Measurements from ENCODE around the gene REG3A. TPM values are rescaled to one million over a fixed set of nuclear protein-coding genes. Genes with fewer than 3 reads are reported as not detected.

The REG3A gene
- total RNA-seq, 2 experiments from 2014 or later, result not detected

DNA sequence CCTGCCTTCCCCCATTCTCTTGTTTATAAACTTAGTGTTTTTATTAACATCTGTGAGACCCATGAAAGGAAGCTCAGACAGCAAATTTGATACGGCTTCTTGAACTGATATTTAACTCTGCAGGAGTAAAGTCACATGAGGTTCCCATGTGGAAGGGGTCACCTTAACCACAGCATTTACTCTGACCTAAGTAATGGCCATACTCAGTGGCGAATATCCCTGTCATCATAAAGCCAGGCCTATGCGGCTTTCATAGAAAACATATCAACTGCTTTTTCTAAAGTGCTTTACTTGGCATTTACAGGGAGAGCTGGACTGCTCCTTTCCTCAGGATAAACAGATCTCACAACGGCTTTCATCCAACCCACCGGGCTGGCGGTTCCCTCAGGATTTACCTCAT, 30.3 kb downstream of the REG3A start:
- no peak for DNase-seq (ENCODE audit: low spot score)
- intact Hi-C loops (cut with micrococcal nuclease; ENCODE audit: unreplicated experiment), result no loop called here
- TF ChIP-seq, protein P1, sequence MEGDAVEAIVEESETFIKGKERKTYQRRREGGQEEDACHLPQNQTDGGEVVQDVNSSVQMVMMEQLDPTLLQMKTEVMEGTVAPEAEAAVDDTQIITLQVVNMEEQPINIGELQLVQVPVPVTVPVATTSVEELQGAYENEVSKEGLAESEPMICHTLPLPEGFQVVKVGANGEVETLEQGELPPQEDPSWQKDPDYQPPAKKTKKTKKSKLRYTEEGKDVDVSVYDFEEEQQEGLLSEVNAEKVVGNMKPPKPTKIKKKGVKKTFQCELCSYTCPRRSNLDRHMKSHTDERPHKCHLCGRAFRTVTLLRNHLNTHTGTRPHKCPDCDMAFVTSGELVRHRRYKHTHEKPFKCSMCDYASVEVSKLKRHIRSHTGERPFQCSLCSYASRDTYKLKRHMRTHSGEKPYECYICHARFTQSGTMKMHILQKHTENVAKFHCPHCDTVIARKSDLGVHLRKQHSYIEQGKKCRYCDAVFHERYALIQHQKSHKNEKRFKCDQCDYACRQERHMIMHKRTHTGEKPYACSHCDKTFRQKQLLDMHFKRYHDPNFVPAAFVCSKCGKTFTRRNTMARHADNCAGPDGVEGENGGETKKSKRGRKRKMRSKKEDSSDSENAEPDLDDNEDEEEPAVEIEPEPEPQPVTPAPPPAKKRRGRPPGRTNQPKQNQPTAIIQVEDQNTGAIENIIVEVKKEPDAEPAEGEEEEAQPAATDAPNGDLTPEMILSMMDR (conservative IDR thresholded peaks at IDR 0.05; ENCODE audit: low read length), result no peak
- TF ChIP-seq EZH2phosphoT487 (IDR thresholded peaks at IDR 0.05; ENCODE audit: borderline replicate concordance, low read depth, low read length), result no peak
- Histone ChIP-seq H4K20me1 (ENCODE audit: insufficient read depth, low read length) (no peaks in the 10 kb centered on the region), H3K79me2 (ENCODE audit: insufficient read depth, low read depth, low read length) (no peaks in the 10 kb centered on the region), H3K4me1 (ENCODE audit: insufficient read depth, low read length, poor library complexity, severe bottlenecking) (no peaks in the 10 kb centered on the region), H3K9me3 (ENCODE audit: low read length) (no peaks in the 10 kb centered on the region), H3K9me2 (ENCODE audit: insufficient read depth, low read length) (no peaks in the 10 kb centered on the region), H3K4me3 (ENCODE audit: low read depth, low read length, poor library complexity, severe bottlenecking) (no peak overlapping the region), H3K36me3 (ENCODE audit: insufficient read depth, low read length) (no peaks in the 10 kb centered on the region), H2AFZ (ENCODE audit: low read length) (no peak overlapping the region), H3K27ac (ENCODE audit: low read depth, low read length, poor library complexity, severe bottlenecking) (no peak overlapping the region), H3K4me2 (ENCODE audit: low read length) (no peak overlapping the region)
- ChIA-PET CTCF (ENCODE audit: unreplicated experiment) (no interaction called here), POLR2A (no interaction called here)
- BruUV-seq (replicated peaks), result no TSS peak

DNA sequence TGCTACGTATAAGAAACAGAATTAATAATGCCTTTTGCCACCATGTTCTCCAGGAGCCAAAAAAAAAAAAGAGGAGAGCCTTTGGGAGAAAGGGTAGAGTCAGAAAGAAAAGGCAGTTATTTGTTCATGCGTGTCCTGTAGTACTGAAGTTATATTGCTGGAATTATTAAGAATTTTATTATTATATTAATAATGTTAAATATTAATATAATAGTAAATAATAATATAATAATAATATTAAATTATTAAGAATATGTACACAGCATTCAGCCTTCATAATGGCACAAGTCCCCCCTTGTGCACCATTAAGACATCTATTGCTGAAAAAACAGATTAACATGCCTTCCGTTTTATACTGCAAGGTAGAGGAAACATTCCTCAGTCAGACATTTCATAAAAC, 31.1 kb downstream of the REG3A start:
- BruUV-seq (replicated peaks), result no TSS peak
- H3K79me2 ChIP-seq (ENCODE audit: insufficient read depth, low read depth, low read length), result no peaks in the 10 kb centered on the region
- H4K20me1 ChIP-seq (ENCODE audit: insufficient read depth, low read length), result no peaks in the 10 kb centered on the region
- no peak overlapping the region for H2AFZ ChIP-seq (ENCODE audit: low read length)
- H3K27ac ChIP-seq (ENCODE audit: low read depth, low read length, poor library complexity, severe bottlenecking), result no peak overlapping the region
- H3K36me3 ChIP-seq (ENCODE audit: insufficient read depth, low read length), result no peaks in the 10 kb centered on the region
- H3K4me1 ChIP-seq (ENCODE audit: insufficient read depth, low read length, poor library complexity, severe bottlenecking), result no peaks in the 10 kb centered on the region
- H3K4me3 ChIP-seq (ENCODE audit: low read depth, low read length, poor library complexity, severe bottlenecking), result no peak overlapping the region
- no peaks in the 10 kb centered on the region for H3K9me3 ChIP-seq (ENCODE audit: low read length)
- TF ChIP-seq, protein P1 (conservative IDR thresholded peaks at IDR 0.05; ENCODE audit: low read length), result no peak
- TF ChIP-seq EZH2phosphoT487 (IDR thresholded peaks at IDR 0.05; ENCODE audit: borderline replicate concordance, low read depth, low read length), result no peak
- ChIA-PET CTCF (ENCODE audit: unreplicated experiment) (no interaction called here), POLR2A (no interaction called here)
- no peak overlapping the region for H3K4me2 ChIP-seq (ENCODE audit: low read length)
- DNase-seq (ENCODE audit: low spot score), result no peak
- intact Hi-C loops (cut with micrococcal nuclease; ENCODE audit: unreplicated experiment), result no loop called here
- H3K9me2 ChIP-seq (ENCODE audit: insufficient read depth, low read length), result no peaks in the 10 kb centered on the region

DNA sequence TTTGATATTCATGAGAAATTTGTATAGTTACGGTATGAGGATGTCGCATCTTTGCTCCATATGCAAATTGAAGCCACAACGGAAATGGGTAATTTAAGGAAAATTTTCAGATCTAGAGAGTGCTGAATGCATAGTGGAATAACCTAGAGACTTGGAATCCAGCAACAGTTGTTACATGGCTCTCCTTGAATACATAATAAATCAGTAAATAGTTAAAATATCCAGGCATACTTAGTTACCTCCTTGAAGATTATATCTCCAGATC, 33.9 kb downstream of the REG3A start:
- DNase-seq (ENCODE audit: low spot score), result no peak
- Histone ChIP-seq H3K36me3 (ENCODE audit: insufficient read depth, low read length) (no peaks in the 10 kb centered on the region), H3K9me2 (ENCODE audit: insufficient read depth, low read length) (no peaks in the 10 kb centered on the region), H3K4me1 (ENCODE audit: insufficient read depth, low read length, poor library complexity, severe bottlenecking) (no peaks in the 10 kb centered on the region), H2AFZ (ENCODE audit: low read length) (no peak overlapping the region), H3K9me3 (ENCODE audit: low read length) (no peaks in the 10 kb centered on the region), H3K4me3 (ENCODE audit: low read depth, low read length, poor library complexity, severe bottlenecking) (no peak overlapping the region), H3K27ac (ENCODE audit: low read depth, low read length, poor library complexity, severe bottlenecking) (no peak overlapping the region), H3K4me2 (ENCODE audit: low read length) (no peak overlapping the region), H3K79me2 (ENCODE audit: insufficient read depth, low read depth, low read length) (no peaks in the 10 kb centered on the region), H4K20me1 (ENCODE audit: insufficient read depth, low read length) (no peaks in the 10 kb centered on the region)
- ChIA-PET CTCF (ENCODE audit: unreplicated experiment) (no interaction called here), POLR2A (interaction anchor here (1.6 kb wide), 1 partner anchor 10 kb away, joined by 4 read pairs; no protein-coding TSS in a partner anchor)
- no TSS peak for BruUV-seq (replicated peaks)
- intact Hi-C loops (cut with micrococcal nuclease; ENCODE audit: unreplicated experiment), result no loop called here
- no peak for TF ChIP-seq EZH2phosphoT487 (IDR thresholded peaks at IDR 0.05; ENCODE audit: borderline replicate concordance, low read depth, low read length)
- TF ChIP-seq, protein P1 (conservative IDR thresholded peaks at IDR 0.05; ENCODE audit: low read length), result no peak
